ENCODE results near the gene RNF123. TPM values are rescaled to one million over a fixed set of nuclear protein-coding genes. Genes with fewer than 3 reads are reported as not detected.

Gene RNF123
- polyA plus RNA-seq, 1 of the 3 experiments (the other 2 are of a cell fraction), result 48.1 TPM

GRCh38 chr3:49650637-49651036, 38.7 kb upstream of the RNF123 start:
- H3K9ac ChIP-seq, result no peak overlapping the region
- 78% methylated on average over 4 of the region's 8 CpGs for WGBS (ENCODE audit: low lambda C conversion rate)
- no peaks in the 10 kb centered on the region for H3K9me3 ChIP-seq
- H3F3A ChIP-seq (replicated peaks; ENCODE audit: insufficient read depth), result no peaks in the 10 kb centered on the region
- ChIA-PET CTCF (interaction anchor here (0.8 kb wide), 1 partner anchor 21 kb away, joined by 3 read pairs; no protein-coding TSS in a partner anchor), POLR2A (no interaction called here)
- H2AFZ ChIP-seq (ENCODE audit: low read depth), result no peak overlapping the region
- no peaks in the 10 kb centered on the region for H3K27me3 ChIP-seq (ENCODE audit: insufficient read depth)
- peaks cover 0 to 9% of the 10 kb centered on the region in 2 experiments; a peak in 1 of 4 replicates for H3K4me1 ChIP-seq (ENCODE audit: control insufficient read depth in 1 of 2, insufficient read depth in 2 of 2, low read depth in 1 of 2, low read length in 1 of 2)
- H3K9me2 ChIP-seq, result no peaks in the 10 kb centered on the region
- no peaks in the 10 kb centered on the region for H3K79me2 ChIP-seq (ENCODE audit: insufficient read depth)
- TF ChIP-seq EP300 (IDR thresholded peaks at IDR 0.05; ENCODE audit: borderline replicate concordance in 1 of 2, low read depth in 1 of 2, low read length in 1 of 2) (no peak), USF1 (IDR thresholded peaks at IDR 0.05; ENCODE audit: borderline replicate concordance, low read depth) (no peak), RCOR1 (IDR thresholded peaks at IDR 0.05; ENCODE audit: low read length) (no peak), MAX (IDR thresholded peaks at IDR 0.05; ENCODE audit: low read depth) (no peak), ZBTB33 (IDR thresholded peaks at IDR 0.05; ENCODE audit: borderline replicate concordance, low read depth) (no peak), REST (IDR thresholded peaks at IDR 0.05; ENCODE audit: low read depth, low read length) (no peak), NFIC (IDR thresholded peaks at IDR 0.05; ENCODE audit: borderline replicate concordance) (no peak), GABPA (IDR thresholded peaks at IDR 0.05; ENCODE audit: low read depth) (no peak), EZH2phosphoT487 (IDR thresholded peaks at IDR 0.05; ENCODE audit: borderline replicate concordance, low read depth) (no peak), JUND (IDR thresholded peaks at IDR 0.05) (no peak), SMC3 (IDR thresholded peaks at IDR 0.05; ENCODE audit: low read depth, low read length) (no peak), USF2 (IDR thresholded peaks at IDR 0.05; ENCODE audit: borderline replicate concordance, low read depth, low read length) (no peak), FOXJ3 (CRISPR knock-in tag; IDR thresholded peaks at IDR 0.05) (no peak), MEF2A (IDR thresholded peaks at IDR 0.05; ENCODE audit: borderline replicate concordance, low read depth) (no peak), FOSL2 (IDR thresholded peaks at IDR 0.05; ENCODE audit: borderline replicate concordance, low read depth) (no peak), MXI1 (IDR thresholded peaks at IDR 0.05; ENCODE audit: low read depth, low read length) (no peak), FOXM1 (IDR thresholded peaks at IDR 0.05; ENCODE audit: low read depth) (no peak), RAD21 (IDR thresholded peaks at IDR 0.05; ENCODE audit: low read length) (no peak), RFX5 (IDR thresholded peaks at IDR 0.05; ENCODE audit: low read length) (no peak)
- no peaks in the 10 kb centered on the region for H4K20me1 ChIP-seq (ENCODE audit: insufficient read depth)
- no peak overlapping the region for H3K4me3 ChIP-seq (ENCODE audit: low read depth in 2 of 2, low read length in 1 of 2)
- DNase-seq, result no peak
- no peak overlapping the region for H3K4me2 ChIP-seq
- H3K27ac ChIP-seq (ENCODE audit: low read depth in 2 of 2, low read length in 1 of 2), result no peak overlapping the region
- no peaks in the 10 kb centered on the region for H3K36me3 ChIP-seq (replicated peaks in 1 of 2; ENCODE audit: control insufficient read depth in 1 of 2, insufficient read depth in 2 of 2, low read length in 1 of 2)

All from SK-N-SH (cell line).